BJ (cell line): ENCODE data around the gene CTXND2. TPM values are rescaled to one million over a fixed set of nuclear protein-coding genes. Genes with fewer than 3 reads are reported as not detected.
"Not testable (repeated sequence)": the region's sequence is repeated elsewhere in the genome, so short reads cannot be mapped to it uniquely, and the experiment has no call there.

Experiments
- CTCF ChIA-PET: fragments of 350-600 bp; formaldehyde crosslinking; extraction: SDS; loops from one replicate; lab custom pipeline; 2021; ENCODE audit warnings: antibody characterized with exemption, inconsistent platforms; lab: Yijun Ruan, JAX
- POLR2A ChIA-PET: fragments of 300-600 bp; sonication (Branson Sonifier 250); formaldehyde crosslinking; extraction: SDS; loops from one replicate; lab custom pipeline; 2021; ENCODE audit warnings: antibody characterized with exemption; lab: Charles Lee
- DNase-seq: peaks from one replicate; pipeline ENCODE4 v3.0.0-alpha.2; 2011; ENCODE audit warnings: low read depth
- H3K27me3 ChIP-seq: 2 replicates; pipeline ENCODE4 v1.6.0; 2011; ENCODE audit warnings: low read length; ENCODE audit not compliant: control insufficient read depth, insufficient read depth
- H3K36me3 ChIP-seq: 2 replicates; pipeline ENCODE4 v1.5.1; 2011; ENCODE audit warnings: low read length; ENCODE audit not compliant: control insufficient read depth, insufficient read depth
- H3K4me3 ChIP-seq: 2 replicates; pipeline ENCODE4 v1.5.1; 2011; ENCODE audit warnings: low read depth, mild to moderate bottlenecking, control low read depth, low read length
- polyA minus RNA-seq: library from RNA; depleted of rRNA, polyadenylated mRNA; stranded (reverse); fragments of >200 nt; gene quantifications from 2 replicates; pipeline ENCODE4 v1.2.3, GENCODE V29; 2011; rRNA and poly(A)+ RNA removed
- polyA plus RNA-seq: library from polyadenylated mRNA; depleted of rRNA; stranded (reverse); fragments of >200 nt; gene quantifications from 2 replicates; pipeline ENCODE4 v1.2.3, GENCODE V29; 2011; rRNA removed
- TF ChIP-seq, protein P1 (sequence below): IDR thresholded peaks from 2 replicates; pipeline ENCODE4 v1.5.1; 2011; ENCODE audit warnings: low read depth, mild to moderate bottlenecking, control low read depth, inconsistent platforms, low read length, moderate library complexity; ENCODE audit not compliant: insufficient read depth

Gene CTXND2
- not detected in 2 replicates for polyA plus RNA-seq
- not detected in 2 replicates for polyA minus RNA-seq

DNA sequence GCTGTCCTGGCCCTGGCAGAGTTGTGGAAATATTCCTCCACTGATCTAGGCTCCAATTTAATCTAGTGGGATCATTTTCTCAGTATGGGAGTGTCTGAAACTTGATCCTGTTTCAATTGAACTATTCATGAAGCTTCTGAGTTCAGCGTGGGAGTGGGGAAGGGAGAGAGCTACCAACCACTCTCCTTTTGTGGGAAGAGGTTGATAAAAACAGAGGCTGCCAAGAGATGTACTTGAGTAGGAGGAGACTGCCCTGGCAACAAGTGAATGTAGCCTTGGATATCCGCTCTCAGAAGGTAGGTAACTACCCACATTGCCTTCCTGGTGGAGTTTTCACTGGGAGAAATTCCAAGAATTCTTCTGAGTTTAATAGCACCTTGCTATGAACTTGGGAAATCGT lies at the start of gene CTXND2:
Gene CTXND2 (plus strand): TSS at position 119 of the 400 bp plus-strand sequence. CDS start 25,179 bp downstream, outside the sequence.
- no peaks in the 10 kb centered on the region for H3K27me3 ChIP-seq
- DNase-seq: no peak
- ChIA-PET POLR2A (no interaction called here), CTCF (interaction anchor here (0.6 to 2.3 kb wide), 3 partner anchors 13 to 281 kb away, joined by 3 to 7 read pairs (median 3); no protein-coding TSS in a partner anchor)
- no peaks in the 10 kb centered on the region for H3K36me3 ChIP-seq
- H3K4me3 ChIP-seq: no peak within 1 kb of the TSS
- TF ChIP-seq, protein P1, sequence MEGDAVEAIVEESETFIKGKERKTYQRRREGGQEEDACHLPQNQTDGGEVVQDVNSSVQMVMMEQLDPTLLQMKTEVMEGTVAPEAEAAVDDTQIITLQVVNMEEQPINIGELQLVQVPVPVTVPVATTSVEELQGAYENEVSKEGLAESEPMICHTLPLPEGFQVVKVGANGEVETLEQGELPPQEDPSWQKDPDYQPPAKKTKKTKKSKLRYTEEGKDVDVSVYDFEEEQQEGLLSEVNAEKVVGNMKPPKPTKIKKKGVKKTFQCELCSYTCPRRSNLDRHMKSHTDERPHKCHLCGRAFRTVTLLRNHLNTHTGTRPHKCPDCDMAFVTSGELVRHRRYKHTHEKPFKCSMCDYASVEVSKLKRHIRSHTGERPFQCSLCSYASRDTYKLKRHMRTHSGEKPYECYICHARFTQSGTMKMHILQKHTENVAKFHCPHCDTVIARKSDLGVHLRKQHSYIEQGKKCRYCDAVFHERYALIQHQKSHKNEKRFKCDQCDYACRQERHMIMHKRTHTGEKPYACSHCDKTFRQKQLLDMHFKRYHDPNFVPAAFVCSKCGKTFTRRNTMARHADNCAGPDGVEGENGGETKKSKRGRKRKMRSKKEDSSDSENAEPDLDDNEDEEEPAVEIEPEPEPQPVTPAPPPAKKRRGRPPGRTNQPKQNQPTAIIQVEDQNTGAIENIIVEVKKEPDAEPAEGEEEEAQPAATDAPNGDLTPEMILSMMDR: no peak

DNA sequence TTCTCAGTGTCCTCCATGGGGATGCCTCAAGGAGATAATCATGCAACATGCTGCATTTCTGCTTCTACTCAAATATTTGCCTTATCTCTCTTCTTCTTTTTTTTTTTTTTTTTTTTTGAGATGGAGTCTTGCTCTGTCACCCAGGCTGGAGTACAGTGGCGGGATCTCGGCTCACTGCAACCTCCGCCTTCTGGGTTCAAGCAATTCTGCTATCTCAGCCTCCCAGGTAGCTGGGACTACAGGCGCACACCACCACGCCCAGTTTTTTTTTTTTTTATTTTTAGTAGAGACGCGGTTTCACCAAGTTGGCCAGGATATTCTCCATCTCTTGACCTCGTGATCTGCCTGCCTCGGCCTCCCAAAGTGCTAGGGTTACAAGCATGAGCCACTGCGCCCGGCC lies 46.1 kb upstream of the CTXND2 start:
- DNase-seq, POLR2A ChIA-PET, H3K4me3 ChIP-seq, H3K27me3 ChIP-seq, H3K36me3 ChIP-seq: not testable (repeated sequence)
- CTCF ChIA-PET: interaction anchor here (0.7 kb wide), 1 partner anchor 405 kb away, joined by 3 read pairs; no protein-coding TSS in a partner anchor

DNA sequence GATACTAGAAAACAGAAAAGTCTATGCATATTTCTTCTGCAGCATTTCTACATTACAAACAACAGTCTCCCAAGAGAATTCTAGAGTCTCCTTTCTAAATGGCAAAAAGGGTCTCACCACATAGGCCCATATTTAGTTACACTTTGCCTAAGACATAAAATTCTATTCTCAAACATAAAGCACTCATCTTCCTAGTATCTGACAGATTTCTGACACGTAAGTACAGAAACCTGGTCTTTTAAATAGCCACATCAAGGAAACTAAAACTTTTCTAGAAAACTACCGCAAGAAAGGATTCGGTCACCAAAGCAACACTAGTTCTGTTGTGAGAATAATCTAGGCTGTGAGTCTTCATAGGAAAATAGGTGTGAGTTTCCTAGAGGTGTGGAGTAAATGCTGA lies 45.3 kb upstream of the CTXND2 start:
- H3K27me3 ChIP-seq: no peaks in the 10 kb centered on the region
- peaks cover 2% of the 10 kb centered on the region; the same call in 1 of the 2 replicates for H3K36me3 ChIP-seq
- CTCF ChIA-PET: interaction anchor here (0.6 to 0.7 kb wide), 2 partner anchors 200 to 404 kb away, joined by 3 to 4 read pairs; no protein-coding TSS in a partner anchor
- TF ChIP-seq, protein P1: no peak
- no peak for DNase-seq
- no peak overlapping the region for H3K4me3 ChIP-seq
- POLR2A ChIA-PET: no interaction called here

DNA sequence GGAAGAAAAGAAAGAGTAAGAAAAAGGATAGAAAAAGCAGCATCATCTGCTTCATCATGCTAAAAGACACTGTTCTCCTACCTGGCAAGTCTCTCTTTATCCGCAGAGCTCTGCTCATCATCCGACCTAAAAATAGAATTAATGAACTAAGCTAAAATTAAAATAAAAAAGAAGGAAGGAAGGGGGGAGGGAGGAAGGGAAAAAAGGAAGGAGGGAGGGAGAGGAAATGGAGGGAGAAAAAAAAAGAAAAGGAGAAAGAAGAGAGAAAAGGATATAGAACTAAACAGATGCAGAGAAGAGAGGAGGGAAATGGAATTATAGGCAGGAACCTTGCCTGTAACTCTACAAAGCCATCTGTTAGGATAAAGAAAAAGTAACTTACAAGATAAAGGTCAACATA lies 44.6 kb upstream of the CTXND2 start:
- peaks cover 2% of the 10 kb centered on the region; the same call in 1 of the 2 replicates for H3K36me3 ChIP-seq
- CTCF ChIA-PET: interaction anchor here (0.6 kb wide), 1 partner anchor 201 kb away, joined by 4 read pairs; no protein-coding TSS in a partner anchor
- no peaks in the 10 kb centered on the region for H3K27me3 ChIP-seq
- no peak for DNase-seq
- no peak overlapping the region for H3K4me3 ChIP-seq
- POLR2A ChIA-PET: no interaction called here
- TF ChIP-seq, protein P1: no peak

DNA sequence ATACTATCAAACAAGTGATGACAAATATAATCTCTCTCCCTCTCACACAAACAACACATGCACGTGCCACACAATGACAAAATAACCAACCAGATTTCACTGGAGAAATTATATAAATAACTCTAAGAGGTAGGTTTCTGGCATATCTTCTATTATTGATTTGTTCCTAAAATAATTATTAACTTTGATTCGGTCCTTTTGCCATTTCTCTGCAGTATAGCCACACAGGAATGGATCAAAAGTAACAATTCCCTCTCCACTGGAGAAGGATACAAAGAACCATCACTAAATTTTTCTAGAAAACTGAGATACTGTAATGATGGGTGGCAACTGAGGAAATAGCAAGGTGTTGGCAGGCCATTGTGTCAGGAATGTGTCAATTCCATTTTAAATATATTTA lies 44.0 kb upstream of the CTXND2 start:
- no peak for DNase-seq
- H3K27me3 ChIP-seq: no peaks in the 10 kb centered on the region
- ChIA-PET CTCF (no interaction called here), POLR2A (no interaction called here)
- no peak overlapping the region for H3K4me3 ChIP-seq
- TF ChIP-seq, protein P1: no peak
- peaks cover 2% of the 10 kb centered on the region for H3K36me3 ChIP-seq

DNA sequence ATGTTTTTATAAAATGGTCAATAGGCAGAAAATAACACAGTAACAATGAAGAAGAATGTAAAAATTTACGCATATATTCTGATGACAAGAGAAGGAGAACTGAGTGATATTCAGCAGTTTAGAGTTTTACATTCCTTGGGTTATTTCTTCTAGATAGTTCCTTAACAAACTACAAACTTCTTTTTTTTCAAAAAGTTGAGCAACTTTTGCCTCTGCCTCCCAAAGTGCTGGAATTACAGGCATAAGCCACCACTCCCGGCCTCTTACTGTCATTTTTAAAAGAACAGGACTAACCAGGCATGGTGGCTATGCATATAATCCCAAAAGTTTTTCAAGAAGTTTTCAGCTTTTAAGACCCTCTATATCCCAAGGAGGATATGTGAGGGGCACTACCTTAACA lies 43.5 kb upstream of the CTXND2 start:
- no peak overlapping the region for H3K4me3 ChIP-seq
- peaks cover 2% of the 10 kb centered on the region for H3K36me3 ChIP-seq
- ChIA-PET CTCF (interaction anchor here (1.1 kb wide), 1 partner anchor 8 kb away, joined by 4 read pairs; no protein-coding TSS in a partner anchor), POLR2A (no interaction called here)
- no peak for DNase-seq
- no peaks in the 10 kb centered on the region for H3K27me3 ChIP-seq
- TF ChIP-seq, protein P1: no peak
